Astrocyte (in vitro differentiated cells and primary cell): ENCODE results near the gene C10orf105.

Source experiments
- EZH2 ChIP-seq: IDR thresholded peaks from 2 replicates; pipeline ENCODE4 v1.6.1; 2012; ENCODE audit warnings: mild to moderate bottlenecking, low read length, inconsistent platforms; ENCODE audit not compliant: insufficient read depth
- TF ChIP-seq, protein P1 (sequence below): IDR thresholded peaks from 2 replicates; pipeline ENCODE4 v1.5.1; 2011; ENCODE audit warnings: low read depth, mild to moderate bottlenecking, inconsistent platforms, low read length, moderate library complexity; ENCODE audit not compliant: insufficient read depth

DNA sequence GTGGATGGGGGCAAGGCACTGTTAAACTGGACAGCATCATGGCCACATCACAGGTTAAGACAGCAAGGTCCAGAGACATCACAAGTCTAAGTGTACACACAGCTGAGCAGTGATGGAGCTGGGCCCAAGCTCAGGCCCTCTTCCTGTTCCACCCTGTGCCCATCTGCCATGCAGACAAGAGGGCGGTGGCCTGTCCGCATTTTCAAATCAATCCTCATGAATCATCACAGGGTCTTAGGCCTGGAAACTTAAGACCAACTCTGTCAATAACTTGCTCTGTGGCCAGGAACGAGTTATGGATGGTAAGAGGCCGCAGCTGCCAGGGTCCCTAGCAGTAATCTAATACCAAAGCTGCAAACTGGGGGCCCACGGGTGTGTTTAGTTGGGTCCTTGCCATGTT, 3.2 kb downstream of the C10orf105 start:
- TF ChIP-seq, protein P1, sequence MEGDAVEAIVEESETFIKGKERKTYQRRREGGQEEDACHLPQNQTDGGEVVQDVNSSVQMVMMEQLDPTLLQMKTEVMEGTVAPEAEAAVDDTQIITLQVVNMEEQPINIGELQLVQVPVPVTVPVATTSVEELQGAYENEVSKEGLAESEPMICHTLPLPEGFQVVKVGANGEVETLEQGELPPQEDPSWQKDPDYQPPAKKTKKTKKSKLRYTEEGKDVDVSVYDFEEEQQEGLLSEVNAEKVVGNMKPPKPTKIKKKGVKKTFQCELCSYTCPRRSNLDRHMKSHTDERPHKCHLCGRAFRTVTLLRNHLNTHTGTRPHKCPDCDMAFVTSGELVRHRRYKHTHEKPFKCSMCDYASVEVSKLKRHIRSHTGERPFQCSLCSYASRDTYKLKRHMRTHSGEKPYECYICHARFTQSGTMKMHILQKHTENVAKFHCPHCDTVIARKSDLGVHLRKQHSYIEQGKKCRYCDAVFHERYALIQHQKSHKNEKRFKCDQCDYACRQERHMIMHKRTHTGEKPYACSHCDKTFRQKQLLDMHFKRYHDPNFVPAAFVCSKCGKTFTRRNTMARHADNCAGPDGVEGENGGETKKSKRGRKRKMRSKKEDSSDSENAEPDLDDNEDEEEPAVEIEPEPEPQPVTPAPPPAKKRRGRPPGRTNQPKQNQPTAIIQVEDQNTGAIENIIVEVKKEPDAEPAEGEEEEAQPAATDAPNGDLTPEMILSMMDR, result no peak
- TF ChIP-seq EZH2, result no peak
